ENCODE measurements around the gene APBA2.

Gene APBA2

GRCh38 chr15:28921919-28922706 is 36.3 kb downstream of the APBA2 start:
- DNase-seq, result no peak
- in situ Hi-C loops (cut with HindIII; ENCODE audit: low pct_ligation_motif_present, low pct_unique_long_range_greater_than_20kb, low sequenced_read_pairs), result no loop called here

- in situ Hi-C loops (cut with HindIII; ENCODE audit: low pct_ligation_motif_present, low pct_unique_long_range_greater_than_20kb, low sequenced_read_pairs), result no loop called here
- no peak for DNase-seq
Observed at GRCh38 chr15:28922707-28923012, 36.9 kb downstream of the APBA2 start.

- DNase-seq, result no peak
- in situ Hi-C loops (cut with HindIII; ENCODE audit: low pct_ligation_motif_present, low pct_unique_long_range_greater_than_20kb, low sequenced_read_pairs), result no loop called here
Observed at GRCh38 chr15:28923726-28924280, 38.0 kb downstream of the APBA2 start.

- DNase-seq, result no peak
- in situ Hi-C loops (cut with HindIII; ENCODE audit: low pct_ligation_motif_present, low pct_unique_long_range_greater_than_20kb, low sequenced_read_pairs), result no loop called here
Observed at GRCh38 chr15:28927043-28927442, 41.3 kb downstream of the APBA2 start.

GRCh38 chr15:28929200-28929599 is 43.4 kb downstream of the APBA2 start:
- DNase-seq, result no peak
- in situ Hi-C loops (cut with HindIII; ENCODE audit: low pct_ligation_motif_present, low pct_unique_long_range_greater_than_20kb, low sequenced_read_pairs), result no loop called here

GRCh38 chr15:28930011-28930410 is 44.2 kb downstream of the APBA2 start:
- in situ Hi-C loops (cut with HindIII; ENCODE audit: low pct_ligation_motif_present, low pct_unique_long_range_greater_than_20kb, low sequenced_read_pairs), result no loop called here
- no peak for DNase-seq

- in situ Hi-C loops (cut with HindIII; ENCODE audit: low pct_ligation_motif_present, low pct_unique_long_range_greater_than_20kb, low sequenced_read_pairs), result no loop called here
Observed at GRCh38 chr15:28930476-28931291, 44.9 kb downstream of the APBA2 start.

GRCh38 chr15:28931828-28932227 is 46.1 kb downstream of the APBA2 start:
- no peak for DNase-seq
- in situ Hi-C loops (cut with HindIII; ENCODE audit: low pct_ligation_motif_present, low pct_unique_long_range_greater_than_20kb, low sequenced_read_pairs), result no loop called here

More at GRCh38 chr15:28930476-28931291, 44.9 kb downstream of the APBA2 start:
- DNase-seq, result no peak

GRCh38 chr15:28932361-28932760 is 46.6 kb downstream of the APBA2 start:
- DNase-seq, result no peak
- in situ Hi-C loops (cut with HindIII; ENCODE audit: low pct_ligation_motif_present, low pct_unique_long_range_greater_than_20kb, low sequenced_read_pairs), result no loop called here

- no peak for DNase-seq
- in situ Hi-C loops (cut with HindIII; ENCODE audit: low pct_ligation_motif_present, low pct_unique_long_range_greater_than_20kb, low sequenced_read_pairs), result no loop called here
Observed at GRCh38 chr15:28933710-28934445, 48.1 kb downstream of the APBA2 start.

- in situ Hi-C loops (cut with HindIII; ENCODE audit: low pct_ligation_motif_present, low pct_unique_long_range_greater_than_20kb, low sequenced_read_pairs), result no loop called here
- DNase-seq, result no peak
Observed at GRCh38 chr15:28934645-28935044, 48.9 kb downstream of the APBA2 start.

- peak; percentile 3 for DNase-seq
- in situ Hi-C loops (cut with HindIII; ENCODE audit: low pct_ligation_motif_present, low pct_unique_long_range_greater_than_20kb, low sequenced_read_pairs), result no loop called here
Observed at GRCh38 chr15:28935316-28935715, 49.5 kb downstream of the APBA2 start.

GRCh38 chr15:28936081-28936480 is 50.3 kb downstream of the APBA2 start:
- in situ Hi-C loops (cut with HindIII; ENCODE audit: low pct_ligation_motif_present, low pct_unique_long_range_greater_than_20kb, low sequenced_read_pairs), result no loop called here
- DNase-seq, result no peak

GRCh38 chr15:28936481-28936881 is 50.7 kb downstream of the APBA2 start:
- no peak for DNase-seq
- in situ Hi-C loops (cut with HindIII; ENCODE audit: low pct_ligation_motif_present, low pct_unique_long_range_greater_than_20kb, low sequenced_read_pairs), result no loop called here

- in situ Hi-C loops (cut with HindIII; ENCODE audit: low pct_ligation_motif_present, low pct_unique_long_range_greater_than_20kb, low sequenced_read_pairs), result no loop called here
- DNase-seq, result no peak
Observed at GRCh38 chr15:28937271-28937670, 51.5 kb downstream of the APBA2 start.

GRCh38 chr15:28942046-28942445 is 56.3 kb downstream of the APBA2 start:
- in situ Hi-C loops (cut with HindIII; ENCODE audit: low pct_ligation_motif_present, low pct_unique_long_range_greater_than_20kb, low sequenced_read_pairs), result no loop called here
- DNase-seq, result no peak

- no peak for DNase-seq
- in situ Hi-C loops (cut with HindIII; ENCODE audit: low pct_ligation_motif_present, low pct_unique_long_range_greater_than_20kb, low sequenced_read_pairs), result no loop called here
Observed at GRCh38 chr15:28942571-28942970, 56.8 kb downstream of the APBA2 start.

- no peak for DNase-seq
- in situ Hi-C loops (cut with HindIII; ENCODE audit: low pct_ligation_motif_present, low pct_unique_long_range_greater_than_20kb, low sequenced_read_pairs), result no loop called here
Observed at GRCh38 chr15:28943146-28943545, 57.4 kb downstream of the APBA2 start.

- in situ Hi-C loops (cut with HindIII; ENCODE audit: low pct_ligation_motif_present, low pct_unique_long_range_greater_than_20kb, low sequenced_read_pairs), result no loop called here
- no peak for DNase-seq
Observed at GRCh38 chr15:28943611-28944230, 57.9 kb downstream of the APBA2 start.

Data from ACHN (cell line).